ENCODE results near the gene DPAGT1. TPM values are rescaled to one million over a fixed set of nuclear protein-coding genes. Genes with fewer than 3 reads are reported as not detected.

DPAGT1 gene
- total RNA-seq, 1 donor from 2014 or later: 42.9 TPM

GRCh38 chr11:119057000-119057769, 44.5 kb downstream of the DPAGT1 start, which contains the start of gene HYOU1:
Gene HYOU1, minus strand, starts transcription at chr11:119057205. Its CDS starts 1,045 bp downstream, at chr11:119056160.
- peak; percentile 81 for DNase-seq (ENCODE audit: low read depth)

DNA sequence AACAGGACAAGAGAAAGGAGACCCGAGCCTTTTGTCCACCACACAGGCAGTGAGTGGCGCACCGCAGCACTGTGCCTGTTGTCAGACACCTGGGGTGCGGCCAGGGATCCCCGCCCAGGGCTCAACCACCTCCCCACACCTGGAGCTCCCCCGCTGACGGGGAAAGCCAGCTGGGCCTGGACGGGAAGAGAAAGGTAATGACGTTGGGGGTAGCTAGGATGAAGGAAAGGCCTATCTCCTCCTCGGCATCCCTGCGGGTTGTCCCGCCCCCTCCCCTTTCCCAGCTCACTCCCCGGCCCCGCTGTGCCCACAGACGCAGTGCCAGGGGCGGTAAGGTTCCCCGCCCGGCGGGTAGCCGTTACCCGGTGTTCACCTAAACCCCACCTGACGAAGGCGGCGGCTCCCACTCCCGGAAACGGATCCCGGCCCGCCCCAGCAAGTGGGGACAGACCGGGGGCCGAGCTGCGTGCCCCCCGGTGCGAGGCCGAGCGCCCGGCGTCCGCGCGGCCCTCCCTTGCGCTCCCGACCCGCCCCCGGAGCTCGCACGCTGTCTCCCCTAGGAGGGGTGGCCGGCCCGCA, 45.1 kb downstream of the DPAGT1 start:
- no peak for DNase-seq (ENCODE audit: low read depth)

DNA sequence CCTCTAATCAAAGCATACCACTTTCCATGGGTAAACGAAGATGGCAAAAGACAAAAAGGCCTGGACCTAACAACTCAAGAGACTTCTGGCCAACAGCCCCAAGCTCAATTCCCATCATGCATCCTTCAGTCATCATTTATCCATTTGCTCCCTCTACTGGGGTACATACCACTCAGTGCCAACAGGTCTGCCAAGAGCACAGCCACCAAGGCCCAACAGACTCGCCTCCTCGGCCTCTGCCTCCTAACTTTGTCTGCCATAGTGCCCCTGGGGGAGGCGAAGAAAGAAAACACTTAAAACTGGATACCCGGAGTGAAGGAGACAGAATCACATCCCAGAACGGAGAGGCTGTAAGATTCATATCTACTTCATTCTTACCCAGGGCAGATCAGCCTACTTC, 45.8 kb downstream of the DPAGT1 start:
- peak; percentile 66 for DNase-seq (ENCODE audit: low read depth)

- no peak for DNase-seq (ENCODE audit: low read depth)
Measured at GRCh38 chr11:119054418-119054817, 47.2 kb downstream of the DPAGT1 start.

GRCh38 chr11:119052163-119052814, 49.4 kb downstream of the DPAGT1 start:
- DNase-seq (ENCODE audit: low read depth): no peak

- no peak for DNase-seq (ENCODE audit: low read depth)
Measured at GRCh38 chr11:119051440-119052162, 50.1 kb downstream of the DPAGT1 start.

GRCh38 chr11:119049081-119049480, 52.6 kb downstream of the DPAGT1 start:
- no peak for DNase-seq (ENCODE audit: low read depth)

DNA sequence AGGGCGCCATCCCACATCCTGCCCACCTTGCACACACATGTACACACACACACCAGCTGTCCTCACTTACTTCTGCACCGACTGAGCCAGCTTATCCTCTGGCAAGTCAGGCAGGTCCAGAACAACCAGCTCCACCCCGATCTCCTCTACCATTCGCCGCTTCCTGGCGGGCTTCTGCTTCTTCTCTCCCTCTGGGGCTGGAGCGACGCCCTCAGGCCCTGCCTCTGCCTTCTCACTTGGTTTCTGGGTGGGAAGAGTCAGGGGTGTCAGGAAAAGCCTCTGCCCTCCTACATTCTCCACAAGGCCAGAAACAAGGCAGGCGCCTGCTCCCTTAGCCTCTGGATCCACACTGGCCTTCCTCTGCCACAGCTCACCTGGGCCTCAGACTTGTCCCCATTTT, 53.0 kb downstream of the DPAGT1 start:
- no peak for DNase-seq (ENCODE audit: low read depth)

- no peak for DNase-seq (ENCODE audit: low read depth)
Measured at GRCh38 chr11:119047205-119047604, 54.4 kb downstream of the DPAGT1 start.

Other genes with a start within 250 kb of the DPAGT1 start
- gene CXCR5, start 218.0 kb downstream of the DPAGT1 start, total RNA-seq: not detected in 2 replicates
- 22.6 and 44.8 TPM in 2 replicates for gene BCL9L, start 175.9 kb downstream of the DPAGT1 start, total RNA-seq
- 0.10 TPM in 1 of 2 replicates, not detected in the other for gene UPK2, start 145.6 kb downstream of the DPAGT1 start, total RNA-seq
- gene FOXR1, start 130.1 kb downstream of the DPAGT1 start, total RNA-seq: not detected in 2 replicates
- 9.0 and 23.3 TPM in 2 replicates for gene CENATAC, start 103.7 kb downstream of the DPAGT1 start, total RNA-seq
- gene RPS25, start 83.5 kb downstream of the DPAGT1 start, total RNA-seq: 998 and 1,564 TPM in 2 replicates
- 102 and 103 TPM in 2 replicates for gene TRAPPC4, start 83.1 kb downstream of the DPAGT1 start, total RNA-seq
- gene SLC37A4, start 71.0 kb downstream of the DPAGT1 start, total RNA-seq: 26.4 and 32.6 TPM in 2 replicates
- 172 and 223 TPM in 2 replicates for gene HYOU1, start 44.6 kb downstream of the DPAGT1 start, total RNA-seq
- 15.8 and 29.3 TPM in 2 replicates for gene VPS11, start 34.0 kb downstream of the DPAGT1 start, total RNA-seq
- 12.0 and 24.0 TPM in 2 replicates for gene HMBS, start 17.0 kb downstream of the DPAGT1 start, total RNA-seq
- gene C2CD2L, start 5.5 kb upstream of the DPAGT1 start, total RNA-seq: 3.3 and 4.1 TPM in 2 replicates
- gene HINFP, start 19.7 kb upstream of the DPAGT1 start, total RNA-seq: 11.5 and 20.8 TPM in 2 replicates
- gene ABCG4, start 47.2 kb upstream of the DPAGT1 start, total RNA-seq: 0.15 TPM in 1 of 2 replicates, not detected in the other
- gene NLRX1, start 66.9 kb upstream of the DPAGT1 start, total RNA-seq: 24.7 and 34.2 TPM in 2 replicates
- 0.30 TPM in 1 of 2 replicates, not detected in the other for gene NHERF4, start 83.6 kb upstream of the DPAGT1 start, total RNA-seq
- gene CBL, start 104.5 kb upstream of the DPAGT1 start, total RNA-seq: 9.0 and 22.8 TPM in 2 replicates
- 559 and 965 TPM in 2 replicates for gene MCAM, start 215.3 kb upstream of the DPAGT1 start, total RNA-seq
- 3.0 and 16.3 TPM in 2 replicates for gene RNF26, start 232.7 kb upstream of the DPAGT1 start, total RNA-seq
- gene C1QTNF5, start 239.0 kb upstream of the DPAGT1 start, total RNA-seq: 5.6 and 15.7 TPM in 2 replicates
- not detected in 2 replicates for gene MFRP, start 244.9 kb upstream of the DPAGT1 start, total RNA-seq

Measured in renal cortical epithelial cell (primary cell).